ENCODE results near the gene LCN2. TPM values are rescaled to one million over a fixed set of nuclear protein-coding genes. Genes with fewer than 3 reads are reported as not detected.
A peak's percentile ranks its signal among the peaks of the same experiment; 100 is the strongest.

Gene LCN2
- total and polyA plus RNA-seq, 2 experiments from 2014 or later = 2.0 TPM; not detected in 1

- H3K9me3 Mint-ChIP-seq = no peaks in the 10 kb centered on the region
- H3K4me1 Mint-ChIP-seq = peaks cover 49% of the 10 kb centered on the region
- TF ChIP-seq CTCF (conservative IDR thresholded peaks at IDR 0.05; ENCODE audit: low read depth in 2 of 2) (peak; percentile 49 to 65), ZNF331 (CRISPR knock-in tag; IDR thresholded peaks at IDR 0.05; ENCODE audit: low read depth) (no peak), EZH2 (IDR thresholded peaks at IDR 0.05; ENCODE audit: low read depth, unreplicated experiment) (no peak), ZNF114 (CRISPR knock-in tag; IDR thresholded peaks at IDR 0.05) (no peak), ZNF462 (CRISPR knock-in tag; IDR thresholded peaks at IDR 0.05) (no peak)
- peaks cover 5% of the 10 kb centered on the region for H3K36me3 ChIP-seq (ENCODE audit: insufficient read depth)
- H3K4me3 Mint-ChIP-seq = no peak overlapping the region
- H3K27ac Mint-ChIP-seq = no peak overlapping the region
- peak; percentile 61 for DNase-seq (ENCODE audit: low spot score)
- H3K4me2 ChIP-seq = no peak overlapping the region
- H3K4me3 ChIP-seq = no peak overlapping the region
- peaks cover 17% of the 10 kb centered on the region for H3K27me3 Mint-ChIP-seq (ENCODE audit: insufficient read depth, low read depth, poor library complexity)
- peak; percentile 34 for ATAC-seq
- peaks cover 71% of the 10 kb centered on the region for H3K36me3 Mint-ChIP-seq (ENCODE audit: low read depth)
- H3F3A ChIP-seq (replicated peaks; ENCODE audit: low read depth) = peaks cover 11% of the 10 kb centered on the region; the same call in 1 of the 2 replicates
- H3K9me2 ChIP-seq (ENCODE audit: insufficient read depth) = no peaks in the 10 kb centered on the region
- H3K27ac ChIP-seq (ENCODE audit: low read depth) = peak overlapping the region; percentile 55; the same call in 1 of the 2 replicates
- peaks cover 35% of the 10 kb centered on the region for H4K20me1 ChIP-seq (replicated peaks; ENCODE audit: insufficient read depth)
- no peak overlapping the region for H2AFZ ChIP-seq
- peaks cover 23% of the 10 kb centered on the region for H3K79me2 ChIP-seq (replicated peaks; ENCODE audit: insufficient read depth)
- H3K27me3 ChIP-seq (ENCODE audit: insufficient read depth) = no peaks in the 10 kb centered on the region
- H3K4me1 ChIP-seq (ENCODE audit: insufficient read depth) = peaks cover 28% of the 10 kb centered on the region
These were observed 45.7 kb upstream of the LCN2 start for GRCh38 chr9:128103589-128103962.

All from GM23338 (cell line).